ENCODE measurements around the gene AUTS2. TPM values are rescaled to one million over a fixed set of nuclear protein-coding genes. Genes with fewer than 3 reads are reported as not detected.

The AUTS2 gene
- polyA plus RNA-seq, 3 donors, result 3.1 to 8.3 (median 7.9) TPM

DNA sequence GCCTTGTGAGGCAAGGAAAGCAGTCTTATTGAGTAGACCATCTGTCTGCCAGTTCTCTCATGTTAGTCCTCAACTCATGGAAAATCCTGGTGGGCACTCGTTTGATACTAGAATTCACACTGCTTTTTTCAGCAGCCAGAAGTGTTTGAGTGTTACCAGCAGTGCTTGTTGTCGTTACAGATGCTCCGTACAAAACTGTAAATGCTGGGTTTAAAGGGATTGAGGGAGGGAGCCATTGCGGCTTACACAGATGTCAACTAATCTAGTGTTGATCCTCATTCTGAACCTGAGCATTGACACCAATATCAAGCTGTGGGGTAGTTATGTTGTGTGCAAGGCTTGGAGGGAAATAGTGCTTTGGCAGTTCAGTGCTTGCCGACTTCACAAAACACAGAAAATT is 348.6 kb downstream of the AUTS2 start:
- H3K27ac ChIP-seq (ENCODE audit: low read depth, low read length), result no peak overlapping the region
- WGBS, 3 donors, result 92 to 96% (median 94%) methylated on average over 5 of the region's 5 CpGs

DNA sequence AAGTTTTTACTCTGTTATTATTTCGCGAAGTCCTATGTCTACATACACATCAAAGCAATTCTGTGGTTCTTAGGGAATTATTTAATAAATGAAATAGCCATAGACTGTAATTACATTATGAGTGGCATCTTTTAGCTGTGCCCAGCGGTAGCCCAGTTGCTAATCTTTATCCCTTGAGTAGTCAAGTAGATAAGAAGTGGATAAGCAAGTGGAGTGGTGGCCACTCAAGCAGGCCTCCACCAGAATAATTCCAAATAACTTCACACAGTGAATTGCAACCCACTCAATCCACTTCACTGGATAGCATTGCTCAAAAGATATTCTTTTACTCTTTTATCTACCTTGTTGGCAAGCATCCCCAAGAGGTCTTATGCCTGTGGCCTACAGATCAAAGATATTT is 349.7 kb downstream of the AUTS2 start:
- WGBS, 3 donors, result 90 to 99% (median 96%) methylated on average over 3 of the region's 3 CpGs
- H3K27ac ChIP-seq (ENCODE audit: low read depth, low read length), result no peak overlapping the region

DNA sequence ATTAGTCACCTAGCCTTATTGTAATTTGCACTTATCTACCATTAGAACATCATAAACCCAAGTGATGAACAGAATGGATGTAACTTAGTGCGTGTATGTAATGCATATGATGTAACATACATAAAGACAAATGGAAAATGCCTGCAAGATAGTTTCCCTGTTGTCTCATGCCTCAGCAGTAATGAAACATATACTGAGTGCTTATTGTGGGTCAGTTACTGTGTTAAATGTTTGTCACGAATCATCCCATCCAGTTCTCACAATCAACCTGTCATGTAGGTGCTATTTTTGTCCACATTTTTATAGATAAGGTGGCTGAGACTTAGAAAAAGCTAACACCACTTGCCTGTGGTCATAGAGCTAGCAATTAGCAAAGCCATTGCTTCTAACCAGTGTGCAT is 350.8 kb downstream of the AUTS2 start:
- 52 to 91% (median 90%) methylated on average over 2 of the region's 2 CpGs for WGBS, 3 donors
- H3K27ac ChIP-seq (ENCODE audit: low read depth, low read length), result no peak overlapping the region

DNA sequence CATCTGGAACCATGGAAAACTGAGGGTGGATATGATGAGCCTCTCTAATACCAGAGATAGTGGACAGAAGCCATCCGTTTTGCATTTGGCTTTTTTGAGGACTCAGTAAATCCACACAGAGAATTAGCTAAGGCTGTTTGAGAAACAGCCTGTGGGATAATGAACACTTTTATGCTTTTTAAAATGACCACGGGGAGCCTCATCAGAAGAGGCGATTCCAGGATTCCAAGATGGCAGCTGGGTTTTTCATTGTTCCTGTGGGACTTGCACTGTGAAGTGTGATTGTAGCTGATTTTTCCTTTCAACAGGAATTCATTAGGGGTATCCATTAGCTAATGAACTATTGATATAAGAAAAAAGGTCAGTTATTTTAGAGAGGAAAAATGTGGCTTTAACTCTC is 353.2 kb downstream of the AUTS2 start:
- 91 to 95% (median 92%) methylated on average over 3 of the region's 3 CpGs for WGBS, 3 donors
- no peak overlapping the region for H3K27ac ChIP-seq (ENCODE audit: low read depth, low read length)

DNA sequence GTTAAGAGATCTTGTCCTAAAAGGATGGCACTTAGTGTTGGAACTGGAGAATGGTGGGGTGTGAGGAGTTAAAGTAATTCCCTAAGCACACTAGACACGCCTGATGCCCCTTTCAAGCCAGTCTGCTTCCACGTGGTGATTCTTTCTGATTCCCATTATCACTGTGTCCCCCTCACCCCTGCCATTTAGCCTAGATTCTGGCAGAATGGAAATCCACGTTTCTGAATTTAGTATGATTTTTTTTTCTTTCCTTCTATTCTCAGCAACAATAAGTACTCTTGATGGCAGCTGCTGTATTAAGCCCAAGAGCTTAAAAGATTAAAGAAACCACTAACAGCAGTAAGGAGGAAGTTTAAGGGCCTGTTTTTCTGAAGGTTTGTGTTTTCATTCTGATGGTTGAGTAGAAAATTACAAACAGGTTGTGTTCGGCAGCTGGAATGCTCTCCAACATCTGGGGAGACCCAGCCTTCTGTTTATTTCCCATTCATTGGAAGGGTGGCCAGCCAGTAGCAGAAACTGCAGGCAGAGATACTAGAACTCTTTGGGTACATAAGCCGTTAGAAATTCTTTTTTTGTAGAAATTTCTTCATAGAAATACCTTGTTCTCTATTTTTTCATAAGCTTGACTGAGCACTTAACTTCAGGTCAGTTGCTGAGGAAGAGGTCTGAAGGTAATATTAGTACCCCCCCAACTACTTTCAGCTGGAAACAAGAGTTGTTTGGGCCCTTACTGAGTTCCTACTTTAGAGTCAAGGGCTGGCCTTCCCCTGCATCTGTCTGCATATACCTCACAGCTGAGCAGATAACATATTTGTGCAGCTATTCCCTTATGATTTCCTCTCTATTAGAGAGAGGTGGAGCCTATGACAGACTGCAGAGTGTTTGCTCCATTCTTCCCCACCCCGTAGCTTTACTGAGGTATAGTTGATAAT is 355.1 kb downstream of the AUTS2 start:
- H3K27ac ChIP-seq (ENCODE audit: low read depth, low read length), result no peak overlapping the region
- 43 to 71% (median 43%) methylated on average over 6 of the region's 6 CpGs for WGBS, 3 donors

DNA sequence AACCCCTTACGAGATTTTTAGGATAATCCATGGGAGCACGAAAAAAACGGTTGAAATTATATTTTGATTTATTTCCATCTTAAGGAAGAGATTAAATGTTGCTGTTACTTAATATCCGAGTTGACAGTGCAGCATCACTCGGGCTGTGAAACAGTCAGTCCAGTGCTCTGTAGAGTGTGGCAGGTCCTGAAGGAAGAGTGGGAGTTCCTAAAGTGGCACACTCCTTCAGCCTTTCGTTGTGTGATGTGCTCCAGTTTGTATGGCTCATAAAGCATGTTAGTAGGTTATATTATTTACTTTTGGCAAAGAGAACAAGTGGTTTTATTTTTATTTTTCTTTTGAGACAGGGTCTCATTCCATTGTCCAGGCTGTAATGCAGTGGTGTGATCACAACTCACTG is 358.3 kb downstream of the AUTS2 start:
- 92 to 97% (median 94%) methylated on average over 6 of the region's 6 CpGs for WGBS, 3 donors
- H3K27ac ChIP-seq (ENCODE audit: low read depth, low read length), result no peak overlapping the region

DNA sequence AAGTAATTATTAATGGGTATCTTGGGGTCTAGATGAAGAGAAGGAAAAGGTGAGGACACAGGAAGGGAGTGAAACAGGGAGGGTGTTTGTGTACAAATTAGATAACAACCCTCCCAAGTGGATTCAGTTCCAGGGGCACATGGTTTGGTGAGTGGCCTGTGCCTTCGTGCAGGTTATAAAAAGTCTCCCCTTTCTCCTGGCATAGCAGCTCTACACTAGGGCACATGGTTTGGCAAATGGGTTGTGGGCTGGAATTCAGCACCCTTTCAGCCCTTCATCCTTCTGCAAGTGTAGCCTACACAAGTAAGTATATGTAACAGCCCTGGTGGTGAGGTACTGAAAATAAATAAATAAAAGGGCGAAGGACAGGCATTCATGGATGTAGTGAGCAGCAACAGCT is 359.4 kb downstream of the AUTS2 start:
- WGBS, 3 donors, result 88 to 90% (median 89%) methylated on average over 2 of the region's 2 CpGs
- H3K27ac ChIP-seq (ENCODE audit: low read depth, low read length), result no peak overlapping the region

DNA sequence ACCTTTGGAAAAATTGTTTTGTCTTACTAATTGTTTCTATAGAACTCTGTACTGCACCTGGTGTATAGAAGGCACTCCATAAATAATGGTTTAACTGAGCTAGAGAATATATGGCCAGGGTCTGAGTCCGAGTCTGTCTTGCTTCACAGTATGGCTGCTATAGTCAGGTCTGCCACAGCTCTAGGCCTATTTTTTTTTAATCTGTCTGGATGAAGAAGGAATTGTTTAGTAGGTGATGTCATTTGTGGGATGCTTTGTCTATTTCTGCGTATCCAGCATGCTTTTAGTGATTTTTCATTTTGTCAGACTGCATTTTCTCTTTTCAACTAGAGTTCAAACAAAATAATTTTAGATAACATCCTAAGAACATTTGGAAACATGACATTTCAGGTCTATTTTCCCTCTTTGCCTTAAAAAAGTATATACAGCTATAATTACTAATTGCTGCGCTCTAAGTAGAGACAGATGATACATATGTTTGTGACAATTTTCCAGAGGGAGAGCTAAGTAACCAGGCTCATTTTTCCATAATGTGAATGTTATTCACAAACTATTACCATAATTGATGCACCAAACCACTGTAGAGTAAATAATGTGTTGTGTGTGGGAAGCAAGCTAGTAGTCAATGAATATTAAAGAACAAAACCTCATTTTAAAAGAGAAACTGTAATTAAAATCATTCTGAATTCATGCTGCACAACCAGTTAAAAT is 361.7 kb downstream of the AUTS2 start:
- no peak overlapping the region for H3K27ac ChIP-seq (ENCODE audit: low read depth, low read length)
- WGBS, 3 donors, result 89 to 93% (median 91%) methylated on average over 3 of the region's 3 CpGs

DNA sequence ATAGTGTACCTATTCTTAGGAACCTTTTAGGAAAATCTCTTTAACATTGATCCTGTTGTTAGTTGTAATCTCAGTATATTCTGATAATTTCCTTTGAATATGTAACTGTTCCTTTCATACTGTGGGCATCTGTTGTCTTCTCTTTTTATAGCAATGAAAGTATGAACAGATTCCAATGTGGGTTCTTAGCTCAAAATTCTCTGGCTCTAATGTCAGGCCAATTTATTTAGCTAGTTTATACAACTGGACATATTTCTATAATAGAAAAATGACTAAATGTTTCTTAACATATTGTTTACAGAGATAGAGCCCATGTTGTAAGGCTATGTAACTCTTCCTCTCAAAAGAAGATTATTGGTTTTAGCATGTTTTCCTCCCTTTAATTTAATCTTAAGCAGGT is 363.2 kb downstream of the AUTS2 start:
- no peak overlapping the region for H3K27ac ChIP-seq (ENCODE audit: low read depth, low read length)

DNA sequence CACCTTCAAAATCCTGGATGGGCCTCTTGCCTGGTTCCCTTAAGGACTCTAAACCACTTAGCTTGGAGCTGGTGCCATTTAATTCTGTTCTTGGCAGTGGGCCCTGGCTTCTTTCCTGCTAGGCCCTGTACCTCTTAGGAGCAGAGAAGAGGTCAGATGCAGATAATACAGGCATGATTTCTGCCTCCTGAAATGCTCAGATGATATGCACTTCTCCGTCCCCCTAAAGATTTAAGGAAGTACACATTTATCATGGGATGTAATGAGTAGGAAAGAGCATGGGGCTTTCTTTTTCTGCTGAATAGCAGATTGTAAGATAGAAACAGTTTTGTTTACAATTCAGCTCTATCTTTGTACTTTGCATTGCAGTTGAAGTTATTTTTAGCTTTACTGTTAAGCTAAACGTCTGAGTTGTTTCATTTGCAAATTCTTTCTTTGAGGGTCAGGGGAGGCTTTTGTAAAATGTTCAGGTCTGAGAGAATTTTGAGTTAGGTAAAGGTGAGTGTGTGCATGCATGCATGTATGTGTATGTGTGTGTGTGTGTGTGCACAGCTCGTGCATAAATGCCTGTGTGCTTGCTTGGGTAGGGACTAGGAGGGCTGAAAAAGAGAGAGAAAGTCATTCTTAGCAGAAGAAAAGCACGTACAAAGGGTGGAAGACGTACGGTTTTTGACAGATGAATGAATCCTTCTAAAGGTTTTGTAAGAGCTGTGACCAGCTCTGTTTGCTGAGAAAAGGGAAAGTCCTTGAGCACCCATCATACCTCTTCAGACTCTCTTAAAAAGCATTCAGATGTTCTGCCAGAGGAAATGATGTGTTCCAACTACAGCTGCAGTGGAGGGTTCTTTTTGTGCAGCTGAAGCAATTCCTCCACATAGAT is 364.2 kb downstream of the AUTS2 start:
- 20 to 26% (median 22%) methylated on average over 6 of the region's 6 CpGs for WGBS, 3 donors
- no peak overlapping the region for H3K27ac ChIP-seq (ENCODE audit: low read depth, low read length)

DNA sequence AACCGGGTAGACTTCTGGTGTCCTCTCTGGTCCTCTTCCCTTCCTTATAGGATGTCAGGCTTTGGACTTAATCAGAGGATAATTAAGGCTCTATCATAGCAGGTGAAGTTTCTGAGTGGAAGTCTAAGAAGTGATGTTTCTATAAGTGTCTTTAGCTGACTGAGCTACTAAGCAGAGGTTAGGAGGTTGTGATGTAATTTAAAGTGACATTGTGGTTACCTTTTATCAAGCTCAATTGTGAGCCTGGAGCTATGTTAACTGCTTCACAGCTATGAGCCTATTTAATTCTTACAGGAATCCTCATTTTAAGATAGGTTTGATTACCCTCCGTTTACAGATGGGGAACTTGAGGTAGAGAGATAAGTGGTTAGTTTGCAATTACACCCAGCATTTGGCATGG is 365.1 kb downstream of the AUTS2 start:
- 79 to 84% (median 82%) methylated on average over 2 of the region's 2 CpGs for WGBS, 3 donors
- H3K27ac ChIP-seq (ENCODE audit: low read depth, low read length), result no peak overlapping the region

DNA sequence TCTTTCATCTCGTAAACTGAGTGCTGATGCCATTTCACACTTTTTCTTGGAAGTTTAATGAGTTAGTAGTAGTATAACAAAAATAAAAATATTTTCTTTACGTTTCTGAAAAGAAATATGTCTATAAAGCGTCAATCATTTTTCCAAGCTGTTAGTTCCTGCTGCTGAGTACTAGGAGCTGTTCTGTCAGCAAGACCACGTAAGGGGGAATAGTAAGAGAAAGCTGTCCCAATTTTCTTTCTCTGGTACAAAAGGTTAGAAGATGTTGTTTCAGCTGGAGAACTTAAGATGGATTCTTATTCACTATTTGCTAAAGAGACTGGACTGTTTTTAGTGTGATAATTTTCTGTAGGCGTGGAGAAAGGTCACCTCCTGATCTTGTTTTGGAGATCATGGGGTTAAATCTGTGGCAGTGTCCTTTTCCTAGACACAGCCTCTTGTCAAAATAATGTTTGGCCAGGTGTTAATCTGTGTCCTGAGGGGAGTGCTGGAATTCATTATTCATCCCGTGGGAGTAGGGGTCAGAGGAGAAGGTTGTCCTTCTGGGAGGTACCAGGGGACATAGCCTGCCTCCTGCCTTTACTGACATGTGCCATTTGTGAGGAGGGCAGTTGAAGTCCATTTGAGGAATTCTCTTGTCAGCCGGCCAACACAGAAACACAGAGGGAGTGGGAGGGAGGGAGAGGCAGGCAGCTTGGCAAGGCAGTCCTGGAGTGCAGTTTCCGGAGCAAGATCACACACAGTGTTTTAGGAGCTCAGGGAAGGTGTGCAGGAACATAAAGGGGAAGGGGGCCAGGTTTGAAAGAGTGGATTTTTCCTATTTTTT is 368.7 kb downstream of the AUTS2 start:
- WGBS, 3 donors, result 60 to 68% (median 67%) methylated on average over 8 of the region's 8 CpGs
- H3K27ac ChIP-seq (ENCODE audit: low read depth, low read length), result no peak overlapping the region

DNA sequence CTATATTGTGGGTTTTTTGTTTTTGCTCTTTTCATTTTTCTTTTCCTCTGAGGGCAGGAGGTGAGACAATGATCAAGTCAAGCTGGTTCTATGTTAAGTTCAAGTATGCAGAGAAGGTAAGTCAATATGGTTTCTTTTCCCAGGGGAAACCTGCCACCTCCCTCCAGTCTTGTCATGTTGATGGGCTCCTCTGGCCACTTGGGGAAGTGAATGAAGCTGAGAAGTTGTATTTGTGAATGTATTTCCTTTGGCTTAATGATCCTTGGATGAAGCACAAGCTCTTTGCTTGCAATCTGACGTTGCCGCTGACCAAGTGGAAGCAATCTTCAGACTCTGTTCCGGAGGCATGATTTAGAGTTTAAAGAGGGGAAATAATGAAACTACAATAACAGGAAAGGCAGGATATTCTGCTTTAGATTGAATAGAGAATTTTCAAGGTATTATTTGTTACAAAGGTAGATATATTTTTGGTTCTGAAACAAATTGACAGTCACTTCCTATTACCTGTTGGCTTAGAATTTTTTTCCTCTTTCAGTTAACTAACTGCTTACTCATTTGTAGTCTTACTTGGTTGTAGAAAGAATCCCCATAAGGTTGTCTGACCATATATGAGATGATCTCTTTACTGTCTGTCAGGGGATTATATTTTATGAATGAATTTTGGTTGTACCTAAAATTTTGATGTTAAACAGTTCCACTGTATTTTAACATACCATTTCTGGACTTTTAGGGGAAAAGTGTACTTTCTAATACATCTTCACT is 369.6 kb downstream of the AUTS2 start:
- no peak overlapping the region for H3K27ac ChIP-seq (ENCODE audit: low read depth, low read length)
- 24 to 56% (median 36%) methylated on average over 3 of the region's 3 CpGs for WGBS, 3 donors

DNA sequence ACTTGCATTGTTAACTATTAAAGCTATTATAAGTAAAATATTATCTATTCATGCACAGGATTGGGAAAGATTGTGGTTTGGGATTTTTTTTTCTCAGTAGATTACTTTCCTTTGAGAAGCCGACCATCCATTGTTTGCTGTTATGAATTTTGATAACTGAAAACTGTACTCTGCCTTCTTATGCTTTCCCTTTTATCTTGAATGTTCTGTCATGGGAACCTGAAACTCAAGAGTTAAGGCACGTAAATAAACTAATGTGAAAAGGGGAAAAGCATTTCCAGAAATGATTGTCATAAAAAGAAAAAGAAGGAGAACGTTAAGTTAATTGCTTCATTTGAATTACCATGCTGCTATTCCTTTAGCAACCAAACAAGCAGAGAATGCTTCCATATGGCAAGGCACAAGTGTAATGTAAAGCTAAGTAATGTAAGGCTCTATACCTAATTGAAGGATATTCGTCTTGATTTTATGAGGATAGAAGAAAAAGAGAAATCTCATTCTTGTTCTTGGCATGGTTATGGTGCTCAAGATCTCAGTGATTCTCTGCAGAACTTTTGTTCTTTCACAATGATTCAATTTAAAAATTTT is 370.8 kb downstream of the AUTS2 start:
- 54 to 86% (median 77%) methylated on average over 4 of the region's 4 CpGs for WGBS, 3 donors
- no peak overlapping the region for H3K27ac ChIP-seq (ENCODE audit: low read depth, low read length)

DNA sequence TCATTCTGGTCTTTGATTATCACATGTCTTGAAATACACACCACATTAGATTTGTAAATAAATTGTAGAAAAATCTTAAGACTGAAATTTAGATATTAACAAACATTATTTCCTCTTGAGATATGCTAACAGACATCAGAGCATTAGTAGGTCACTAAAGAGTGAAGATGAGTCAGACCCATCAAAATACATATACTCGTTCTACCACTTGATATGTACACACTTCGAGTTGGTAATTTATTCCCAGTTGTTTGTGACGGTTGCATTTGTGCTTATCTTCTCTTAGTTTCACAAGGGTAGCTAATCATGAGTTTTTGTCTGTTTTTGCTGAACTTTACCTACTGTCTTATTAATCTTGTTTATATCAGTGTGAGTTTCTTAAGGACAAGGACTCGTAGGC is 383.4 kb downstream of the AUTS2 start:
- H3K27ac ChIP-seq (ENCODE audit: low read depth, low read length), result no peak overlapping the region
- WGBS, 3 donors, result 63 to 87% (median 82%) methylated on average over 4 of the region's 4 CpGs

DNA sequence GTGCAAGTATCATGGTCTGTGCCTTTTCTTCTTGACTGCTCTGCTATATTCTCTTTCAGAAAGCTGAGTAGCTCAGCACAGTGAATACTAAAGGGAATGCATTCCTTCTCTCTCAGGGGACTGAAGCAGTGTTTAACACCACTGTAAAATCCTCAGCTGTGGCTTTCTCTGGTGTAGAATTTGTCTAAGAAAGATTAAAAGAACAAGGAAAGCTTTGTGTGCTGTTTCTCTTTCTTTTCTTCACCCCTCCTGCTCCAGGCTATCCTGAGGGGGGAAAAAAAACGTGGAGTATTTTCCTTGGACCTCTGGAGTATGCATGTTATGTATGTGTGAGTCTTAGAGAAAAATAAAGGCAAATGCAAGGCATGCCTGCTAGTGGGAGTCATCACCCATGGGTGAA is 383.9 kb downstream of the AUTS2 start:
- H3K27ac ChIP-seq (ENCODE audit: low read depth, low read length), result no peak overlapping the region
- 24 to 44% (median 41%) methylated on average over 1 of the region's 1 CpG for WGBS, 3 donors

DNA sequence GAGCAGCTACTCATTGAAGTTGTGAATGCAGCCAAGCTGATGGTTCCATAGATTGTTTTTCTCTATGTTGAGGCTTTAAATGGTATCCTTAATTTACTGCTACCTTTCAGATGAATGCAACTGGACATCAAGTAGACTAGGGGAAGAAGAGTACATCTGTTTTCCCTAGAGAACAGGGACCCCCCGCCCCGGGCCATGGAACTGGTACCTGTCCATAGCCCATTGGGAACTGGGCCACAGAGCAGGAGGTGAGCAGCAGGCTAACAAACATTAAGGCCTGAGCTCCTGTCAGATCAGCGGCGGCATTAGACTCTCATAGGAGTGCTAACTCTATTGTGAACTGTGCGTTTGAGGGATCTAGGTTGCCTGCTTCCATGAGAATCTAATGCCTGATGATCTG is 391.3 kb downstream of the AUTS2 start:
- 96 to 99% (median 97%) methylated on average over 5 of the region's 5 CpGs for WGBS, 3 donors
- no peak overlapping the region for H3K27ac ChIP-seq (ENCODE audit: low read depth, low read length)
